Left ventricle myocardium inferior (tissue), 1 donor: ENCODE measurements around the gene MYO16. TPM values are rescaled to one million over a fixed set of nuclear protein-coding genes. Genes with fewer than 3 reads are reported as not detected.
"Not testable (repeated sequence)": the region's sequence is repeated elsewhere in the genome, so short reads cannot be mapped to it uniquely, and the experiment has no call there.

ENCODE experiments used
- DNase-seq: peaks from one replicate; pipeline ENCODE4 v3.0.0-alpha.2; 2020
- H3K27ac ChIP-seq: fragments of 200-600 bp; replicated peaks from 2 replicates; pipeline ENCODE4 v1.8.0; 2021
- H3K27me3 ChIP-seq: fragments of 200-600 bp; 2 replicates; pipeline ENCODE4 v1.8.0; 2021; ENCODE audit warnings: low read depth
- H3K36me3 ChIP-seq: fragments of 200-600 bp; 2 replicates; pipeline ENCODE4 v1.8.0; 2021
- H3K4me1 ChIP-seq: fragments of 200-600 bp; 2 replicates; pipeline ENCODE4 v1.8.0; 2021
- H3K4me3 ChIP-seq: fragments of 200-600 bp; 2 replicates; pipeline ENCODE4 v1.8.0; 2021; ENCODE audit warnings: mild to moderate bottlenecking, moderate library complexity
- H3K9me3 ChIP-seq: fragments of 200-600 bp; replicated peaks from 2 replicates; pipeline ENCODE4 v1.8.0; 2021
- CTCF ChIP-seq: fragments of 200-600 bp; IDR thresholded peaks from 2 replicates; pipeline ENCODE4 v1.8.0; 2021; ENCODE audit warnings: antibody characterized with exemption, mild to moderate bottlenecking, borderline replicate concordance
- intact Hi-C: fragments of 100-400 bp; cut with micrococcal nuclease; formaldehyde crosslinking; loops from one replicate; pipeline ENCODE4 v1.11.0; 2022
- total RNA-seq: library from RNA; stranded (reverse); fragmentation: NEBNext Ultra II Directional; extraction: Animal tissue kit (Norgen Biotek cat#: 25700); gene quantifications from one replicate; pipeline ENCODE4 v1.2.1, GENCODE V29; 2021
- donor health status: DM: no; HTN: yes; CAD: no; lungs with severe emphysema.

MYO16 gene
- total RNA-seq, 1 donor from 2014 or later = 1.7 TPM

GRCh38 chr13:109209526-109209925 is 580.1 kb downstream of the MYO16 start:
- no peak overlapping the region for H3K27ac ChIP-seq
- no peaks in the 10 kb centered on the region for H3K36me3 ChIP-seq
- H3K9me3 ChIP-seq = no peaks in the 10 kb centered on the region
- intact Hi-C loops = no loop called here
- no peak for DNase-seq
- no peaks in the 10 kb centered on the region for H3K4me1 ChIP-seq
- no peaks in the 10 kb centered on the region for H3K27me3 ChIP-seq
- no peak overlapping the region for H3K4me3 ChIP-seq
- no peak for TF ChIP-seq CTCF

GRCh38 chr13:109211616-109212015 is 582.2 kb downstream of the MYO16 start:
- intact Hi-C loops = no loop called here
- no peak for TF ChIP-seq CTCF
- no peak overlapping the region for H3K27ac ChIP-seq
- H3K36me3 ChIP-seq = no peaks in the 10 kb centered on the region
- H3K9me3 ChIP-seq = no peaks in the 10 kb centered on the region
- no peaks in the 10 kb centered on the region for H3K4me1 ChIP-seq
- H3K4me3 ChIP-seq = no peak overlapping the region
- no peak for DNase-seq
- no peaks in the 10 kb centered on the region for H3K27me3 ChIP-seq

- Histone ChIP-seq H3K9me3 (no peaks in the 10 kb centered on the region), H3K36me3 (no peaks in the 10 kb centered on the region), H3K4me3 (no peak overlapping the region), H3K27ac (no peak overlapping the region), H3K27me3 (no peaks in the 10 kb centered on the region), H3K4me1 (no peaks in the 10 kb centered on the region)
- DNase-seq = no peak
- intact Hi-C loops = no loop called here
- TF ChIP-seq CTCF = no peak
These were observed 583.2 kb downstream of the MYO16 start for GRCh38 chr13:109212650-109213049.

GRCh38 chr13:109213714-109214113 is 584.3 kb downstream of the MYO16 start:
- no peak for TF ChIP-seq CTCF
- no peak for DNase-seq
- no peak overlapping the region for H3K27ac ChIP-seq
- H3K4me3 ChIP-seq = no peak overlapping the region
- intact Hi-C loops = no loop called here
- H3K4me1 ChIP-seq = no peaks in the 10 kb centered on the region
- no peaks in the 10 kb centered on the region for H3K36me3 ChIP-seq
- no peaks in the 10 kb centered on the region for H3K27me3 ChIP-seq
- H3K9me3 ChIP-seq = no peaks in the 10 kb centered on the region

GRCh38 chr13:109214393-109214792 is 585.0 kb downstream of the MYO16 start:
- intact Hi-C loops = no loop called here
- DNase-seq = no peak
- H3K4me3 ChIP-seq = no peak overlapping the region
- no peak overlapping the region for H3K27ac ChIP-seq
- no peaks in the 10 kb centered on the region for H3K27me3 ChIP-seq
- H3K4me1 ChIP-seq = no peaks in the 10 kb centered on the region
- H3K36me3 ChIP-seq = no peaks in the 10 kb centered on the region
- no peak for TF ChIP-seq CTCF
- no peaks in the 10 kb centered on the region for H3K9me3 ChIP-seq

- DNase-seq = no peak
- Histone ChIP-seq H3K4me1 (no peaks in the 10 kb centered on the region), H3K9me3 (no peaks in the 10 kb centered on the region), H3K27ac (no peak overlapping the region), H3K4me3 (no peak overlapping the region), H3K36me3 (no peaks in the 10 kb centered on the region), H3K27me3 (no peaks in the 10 kb centered on the region)
- intact Hi-C loops = no loop called here
- TF ChIP-seq CTCF = no peak
These were observed 586.0 kb downstream of the MYO16 start for GRCh38 chr13:109215377-109215776.

- H3K36me3 ChIP-seq, intact Hi-C loops, H3K27me3 ChIP-seq, H3K27ac ChIP-seq, DNase-seq, H3K9me3 ChIP-seq, H3K4me1 ChIP-seq, H3K4me3 ChIP-seq: not testable (repeated sequence)
These were observed 588.1 kb downstream of the MYO16 start for GRCh38 chr13:109217510-109217909.
